Measurements from ENCODE around the gene SELENON. TPM values are rescaled to one million over a fixed set of nuclear protein-coding genes. Genes with fewer than 3 reads are reported as not detected.

Gene SELENON, protein sequence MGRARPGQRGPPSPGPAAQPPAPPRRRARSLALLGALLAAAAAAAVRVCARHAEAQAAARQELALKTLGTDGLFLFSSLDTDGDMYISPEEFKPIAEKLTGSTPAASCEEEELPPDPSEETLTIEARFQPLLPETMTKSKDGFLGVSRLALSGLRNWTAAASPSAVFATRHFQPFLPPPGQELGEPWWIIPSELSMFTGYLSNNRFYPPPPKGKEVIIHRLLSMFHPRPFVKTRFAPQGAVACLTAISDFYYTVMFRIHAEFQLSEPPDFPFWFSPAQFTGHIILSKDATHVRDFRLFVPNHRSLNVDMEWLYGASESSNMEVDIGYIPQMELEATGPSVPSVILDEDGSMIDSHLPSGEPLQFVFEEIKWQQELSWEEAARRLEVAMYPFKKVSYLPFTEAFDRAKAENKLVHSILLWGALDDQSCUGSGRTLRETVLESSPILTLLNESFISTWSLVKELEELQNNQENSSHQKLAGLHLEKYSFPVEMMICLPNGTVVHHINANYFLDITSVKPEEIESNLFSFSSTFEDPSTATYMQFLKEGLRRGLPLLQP
- total RNA-seq (10 to 100 TPM; 51.3 to 88.8 TPM), polyA plus RNA-seq (10 to 100 TPM; 35.9 to 45.4 TPM)
- long read RNA-seq, donor 1, full-length matches to known transcripts = 24 of 24 reads
- long read RNA-seq, donor 1, partial matches to known transcripts = 0 of 24 reads
- long read RNA-seq, donor 1, other reads (novel, unspliced or antisense) = 0 of 24 reads
- long read RNA-seq, donor 2, full-length matches to known transcripts = 5 of 5 reads
- long read RNA-seq, donor 2, partial matches to known transcripts = 0 of 5 reads
- long read RNA-seq, donor 2, other reads (novel, unspliced or antisense) = 0 of 5 reads
- long read RNA-seq, donor 3, full-length matches to known transcripts = 11 of 39 reads
- long read RNA-seq, donor 3, partial matches to known transcripts = 28 of 39 reads
- long read RNA-seq, donor 3, other reads (novel, unspliced or antisense) = 0 of 39 reads
- long read RNA-seq, donor 4, full-length matches to known transcripts = 6 of 6 reads
- long read RNA-seq, donor 4, partial matches to known transcripts = 0 of 6 reads
- long read RNA-seq, donor 4, other reads (novel, unspliced or antisense) = 0 of 6 reads
- long read RNA-seq, donor 5, full-length matches to known transcripts = 32 of 37 reads
- long read RNA-seq, donor 5, partial matches to known transcripts = 5 of 37 reads
- long read RNA-seq, donor 5, other reads (novel, unspliced or antisense) = 0 of 37 reads

DNA sequence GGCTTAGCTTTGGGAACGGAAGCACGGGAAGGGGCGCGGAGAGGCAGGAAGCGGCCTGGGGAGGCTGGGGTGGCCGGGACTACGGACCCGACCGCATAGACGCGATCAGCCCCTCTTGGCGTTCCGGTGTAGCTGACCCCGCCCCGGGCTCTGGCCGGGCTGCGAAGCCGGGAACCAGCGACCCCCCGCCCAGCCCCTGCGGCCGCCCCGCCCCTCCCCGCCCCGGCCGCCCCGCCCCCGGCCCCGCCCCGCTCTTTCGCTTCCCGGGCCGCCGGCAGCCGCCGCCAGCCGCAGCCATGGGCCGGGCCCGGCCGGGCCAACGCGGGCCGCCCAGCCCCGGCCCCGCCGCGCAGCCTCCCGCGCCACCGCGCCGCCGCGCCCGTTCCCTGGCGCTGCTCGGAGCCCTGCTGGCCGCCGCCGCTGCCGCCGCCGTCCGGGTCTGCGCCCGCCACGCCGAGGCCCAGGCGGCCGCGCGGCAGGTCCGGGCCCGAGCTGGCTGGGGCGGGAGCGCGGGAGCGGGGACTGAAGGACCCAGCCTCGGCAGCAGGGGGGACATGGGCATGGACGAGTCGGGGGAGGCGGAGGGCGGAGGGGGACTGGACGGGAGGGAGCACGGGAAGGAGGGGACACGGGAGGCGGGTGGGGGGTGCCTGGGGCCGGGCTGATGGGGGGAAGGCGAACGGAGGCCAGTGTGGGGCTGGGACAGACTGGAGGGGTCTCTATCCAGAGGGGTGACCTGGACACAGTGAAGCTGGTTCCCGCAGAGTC, at the start of gene SELENON:
Gene SELENON, plus strand, starts transcription at position 259 of the 768 bp plus-strand sequence. Its CDS starts 38 bp downstream, at position 297.
- 1% methylated on average over 32 to 89 of the region's 91 CpGs for WGBS, 2 donors
- ATAC-seq (ENCODE audit: insufficient read depth, low FRiP score) (peak; percentile 41), DNase-seq (peak; percentile 70 to 84 (median 81))

DNA sequence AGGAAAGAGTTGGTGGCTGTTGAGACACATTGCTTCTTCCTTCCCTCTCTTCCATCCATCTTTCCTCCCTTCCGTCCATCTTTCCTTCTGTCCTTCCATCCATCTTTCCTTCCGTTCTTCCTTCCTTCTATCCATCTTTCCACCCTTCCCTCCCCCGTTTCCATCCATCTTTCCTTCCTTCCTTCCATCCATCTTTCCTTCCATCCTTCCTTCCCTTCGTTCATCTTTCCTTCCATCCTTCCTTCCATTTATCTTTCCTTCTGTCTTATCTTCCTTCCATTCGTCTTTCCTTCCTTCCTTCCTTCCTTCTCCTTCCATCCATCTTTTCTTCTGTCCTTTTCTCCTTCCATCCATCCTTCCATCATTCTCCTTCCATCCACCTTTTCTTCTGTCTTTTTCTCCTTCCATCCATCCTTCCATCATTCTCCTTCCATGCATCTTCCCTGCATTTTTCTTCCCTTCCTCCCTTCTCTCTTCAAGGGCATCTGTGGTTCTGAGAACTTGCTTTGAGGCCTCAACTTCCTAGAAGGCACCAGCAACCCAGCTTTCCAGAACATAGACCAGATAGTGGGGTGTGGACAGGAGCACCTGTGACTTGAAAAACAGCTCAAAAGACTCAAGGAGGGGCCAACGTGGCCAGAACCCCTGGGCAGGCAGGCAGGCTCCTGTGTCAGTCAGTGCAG, 48.9 kb upstream of the SELENON start:
- 85 to 89% methylated on average over 6 of the region's 6 CpGs for WGBS, 2 donors
- TF ChIP-seq, protein P1, sequence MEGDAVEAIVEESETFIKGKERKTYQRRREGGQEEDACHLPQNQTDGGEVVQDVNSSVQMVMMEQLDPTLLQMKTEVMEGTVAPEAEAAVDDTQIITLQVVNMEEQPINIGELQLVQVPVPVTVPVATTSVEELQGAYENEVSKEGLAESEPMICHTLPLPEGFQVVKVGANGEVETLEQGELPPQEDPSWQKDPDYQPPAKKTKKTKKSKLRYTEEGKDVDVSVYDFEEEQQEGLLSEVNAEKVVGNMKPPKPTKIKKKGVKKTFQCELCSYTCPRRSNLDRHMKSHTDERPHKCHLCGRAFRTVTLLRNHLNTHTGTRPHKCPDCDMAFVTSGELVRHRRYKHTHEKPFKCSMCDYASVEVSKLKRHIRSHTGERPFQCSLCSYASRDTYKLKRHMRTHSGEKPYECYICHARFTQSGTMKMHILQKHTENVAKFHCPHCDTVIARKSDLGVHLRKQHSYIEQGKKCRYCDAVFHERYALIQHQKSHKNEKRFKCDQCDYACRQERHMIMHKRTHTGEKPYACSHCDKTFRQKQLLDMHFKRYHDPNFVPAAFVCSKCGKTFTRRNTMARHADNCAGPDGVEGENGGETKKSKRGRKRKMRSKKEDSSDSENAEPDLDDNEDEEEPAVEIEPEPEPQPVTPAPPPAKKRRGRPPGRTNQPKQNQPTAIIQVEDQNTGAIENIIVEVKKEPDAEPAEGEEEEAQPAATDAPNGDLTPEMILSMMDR (IDR thresholded peaks at IDR 0.05; ENCODE audit: control extremely low read depth, extremely low read depth) = no peak
- peaks cover 0 to 11% (median 0%) of the 10 kb centered on the region in 5 donors for H3K4me1 ChIP-seq (ENCODE audit: control insufficient read depth in 5 of 5, insufficient read depth in 5 of 5, low read length in 5 of 5)

More for the DNA sequence above, at the start of gene SELENON:
- no peaks in the 10 kb centered on the region for H3K27me3 ChIP-seq (ENCODE audit: control insufficient read depth in 3 of 3, insufficient read depth in 3 of 3, low read length in 2 of 3)
- TF ChIP-seq, protein P1 (IDR thresholded peaks at IDR 0.05; ENCODE audit: control extremely low read depth, extremely low read depth) = no peak
- H3K36me3 ChIP-seq (ENCODE audit: control insufficient read depth in 4 of 4, insufficient read depth in 4 of 4, low read length in 4 of 4) = peaks cover 0 to 2% (median under 1%) of the 10 kb centered on the region in 4 donors
- peak within 1 kb of the TSS; percentile 63 to 65 for H3K9ac ChIP-seq (ENCODE audit: insufficient read depth in 1 of 2, low read length in 2 of 2)
- peak within 1 kb of the TSS; percentile 70 for H3K4me3 ChIP-seq
- H3K4me1 ChIP-seq (ENCODE audit: control insufficient read depth in 5 of 5, insufficient read depth in 5 of 5, low read length in 5 of 5) = peaks cover 0 to 19% (median 2%) of the 10 kb centered on the region in 5 donors
- no peaks in the 10 kb centered on the region for H3K9me3 ChIP-seq (ENCODE audit: control insufficient read depth in 4 of 4, insufficient read depth in 3 of 4, low read length in 3 of 4)
- peak within 1 kb of the TSS; percentile 81 to 90 for H3K27ac ChIP-seq (ENCODE audit: low read depth in 1 of 2, low read length in 1 of 2)

More for the DNA sequence above, 48.9 kb upstream of the SELENON start:
- Histone ChIP-seq H3K9ac (ENCODE audit: insufficient read depth in 1 of 2, low read length in 2 of 2) (no peak overlapping the region), H3K9me3 (ENCODE audit: control insufficient read depth in 4 of 4, insufficient read depth in 3 of 4, low read length in 3 of 4) (no peaks in the 10 kb centered on the region), H3K27me3 (ENCODE audit: control insufficient read depth in 3 of 3, insufficient read depth in 3 of 3, low read length in 2 of 3) (no peaks in the 10 kb centered on the region), H3K4me3 (no peak overlapping the region), H3K36me3 (ENCODE audit: control insufficient read depth in 4 of 4, insufficient read depth in 4 of 4, low read length in 4 of 4) (peaks cover 0 to 3% (median 0%) of the 10 kb centered on the region in 4 donors), H3K27ac (ENCODE audit: low read depth in 1 of 2, low read length in 1 of 2) (no peak overlapping the region)
- ATAC-seq (ENCODE audit: insufficient read depth, low FRiP score) (no peak), DNase-seq (no peak)
